Suprapubic skin (tissue), 4 donors: ENCODE measurements around the gene DMXL1. TPM values are rescaled to one million over a fixed set of nuclear protein-coding genes. Genes with fewer than 3 reads are reported as not detected.
"Not testable (repeated sequence)": the region's sequence is repeated elsewhere in the genome, so short reads cannot be mapped to it uniquely, and the experiment has no call there.

Experiments used
- DNase-seq, 2 donors: peaks; one replicate each; pipeline ENCODE4 v3.0.0-alpha.2; 2019; ENCODE audit warnings: low spot score in 2 of 2
- H3K27ac ChIP-seq: fragments of 200-600 bp; sonication (generic); one replicate; pipeline ENCODE4 v1.5.1; 2019
- H3K27me3 ChIP-seq: fragments of 200-600 bp; sonication (generic); one replicate; pipeline ENCODE4 v1.5.1; 2019
- H3K36me3 ChIP-seq: fragments of 200-600 bp; sonication (generic); one replicate; pipeline ENCODE4 v1.5.1; 2019
- H3K4me1 ChIP-seq: fragments of 200-600 bp; sonication (generic); one replicate; pipeline ENCODE4 v1.5.1; 2019
- H3K4me3 ChIP-seq: fragments of 200-600 bp; sonication (generic); one replicate; pipeline ENCODE4 v1.5.1; 2019; ENCODE audit warnings: mild to moderate bottlenecking
- H3K9me3 ChIP-seq: fragments of 200-600 bp; sonication (generic); one replicate; pipeline ENCODE4 v1.5.1; 2019
- EP300 ChIP-seq: sonication (generic); formaldehyde crosslinking; IDR thresholded peaks from one replicate; pipeline ENCODE4 v1.6.1; 2017; ENCODE audit warnings: antibody characterized with exemption
- POLR2A ChIP-seq, 2 donors: fragments of 450-650 bp; IDR thresholded peaks; one replicate each; pipeline ENCODE4 v1.6.1; 2017; ENCODE audit warnings: antibody characterized with exemption in 2 of 2, mild to moderate bottlenecking in 2 of 2, moderate library complexity in 2 of 2
- POLR2AphosphoS5 ChIP-seq, 3 donors: sonication (generic); formaldehyde crosslinking; IDR thresholded peaks; one replicate each; pipeline ENCODE4 v1.6.1; 2017; ENCODE audit warnings: antibody characterized with exemption in 3 of 3
- WGBS: methylation state at CpG from one replicate; pipeline ENCODE4 v1.1.5; 2018; 5-methylcytosine and 5-hydroxymethylcytosine counted together
- total RNA-seq, 4 donors: library from RNA; depleted of rRNA; stranded (reverse); fragments of >200 nt; gene quantifications; one replicate each; pipeline ENCODE4 v1.1.0, GENCODE V29; 2016
- TF ChIP-seq, protein P1 (sequence below), 2 donors: fragments of 200-600 bp in 1 of 2; fragments of 450-650 bp in 1 of 2; sonication (generic) in 1 of 2; IDR thresholded peaks; one replicate each; pipeline ENCODE4 v1.5.1; 2016 to 2019; ENCODE audit warnings: antibody characterized with exemption in 2 of 2, mild to moderate bottlenecking in 1 of 2, moderate library complexity in 1 of 2

Gene DMXL1
- total RNA-seq, 4 donors from 2014 or later: 38.8 to 79.1 (median 47.9) TPM

DNA sequence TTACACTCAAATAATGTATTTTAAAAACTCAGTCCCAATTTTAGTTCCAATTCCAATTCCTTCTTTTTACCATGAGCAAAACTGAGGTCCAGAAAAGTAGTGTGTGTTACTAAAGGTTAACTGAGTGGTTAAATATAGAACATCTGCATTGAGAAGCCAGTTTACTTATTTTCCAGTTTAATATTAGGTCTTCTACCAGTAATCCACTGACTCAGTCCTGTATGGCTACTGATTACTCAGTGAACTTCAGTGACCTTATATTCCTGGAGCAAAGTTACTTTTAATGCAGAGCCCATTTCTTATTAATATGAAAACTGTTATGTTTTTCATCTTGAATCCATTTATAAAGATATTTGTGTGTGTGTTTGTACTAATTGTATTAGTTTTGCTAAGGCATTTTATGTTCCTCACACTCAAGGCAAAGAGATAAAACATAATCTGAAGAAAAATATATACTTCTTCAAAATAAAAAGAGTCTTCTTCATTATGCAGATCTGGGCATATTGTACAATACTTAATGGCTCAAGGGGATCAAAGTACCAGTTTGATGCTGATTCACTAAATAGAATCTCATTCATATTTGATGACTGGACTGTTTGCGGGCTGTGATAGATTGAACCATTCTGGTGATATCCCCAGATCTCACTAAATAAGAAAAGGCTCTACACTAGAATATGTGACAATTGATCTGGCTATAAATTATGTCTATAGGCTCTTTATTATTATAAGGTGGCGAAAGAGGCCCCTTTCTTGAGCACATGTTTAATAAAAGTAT, 60.8 kb downstream of the DMXL1 start:
- Histone ChIP-seq H3K36me3 (peaks cover 60% of the 10 kb centered on the region), H3K4me1 (no peaks in the 10 kb centered on the region), H3K27me3 (no peaks in the 10 kb centered on the region), H3K9me3 (peaks cover 5% of the 10 kb centered on the region), H3K4me3 (no peak overlapping the region), H3K27ac (no peak overlapping the region)
- DNase-seq: no peak
- TF ChIP-seq, protein P1, sequence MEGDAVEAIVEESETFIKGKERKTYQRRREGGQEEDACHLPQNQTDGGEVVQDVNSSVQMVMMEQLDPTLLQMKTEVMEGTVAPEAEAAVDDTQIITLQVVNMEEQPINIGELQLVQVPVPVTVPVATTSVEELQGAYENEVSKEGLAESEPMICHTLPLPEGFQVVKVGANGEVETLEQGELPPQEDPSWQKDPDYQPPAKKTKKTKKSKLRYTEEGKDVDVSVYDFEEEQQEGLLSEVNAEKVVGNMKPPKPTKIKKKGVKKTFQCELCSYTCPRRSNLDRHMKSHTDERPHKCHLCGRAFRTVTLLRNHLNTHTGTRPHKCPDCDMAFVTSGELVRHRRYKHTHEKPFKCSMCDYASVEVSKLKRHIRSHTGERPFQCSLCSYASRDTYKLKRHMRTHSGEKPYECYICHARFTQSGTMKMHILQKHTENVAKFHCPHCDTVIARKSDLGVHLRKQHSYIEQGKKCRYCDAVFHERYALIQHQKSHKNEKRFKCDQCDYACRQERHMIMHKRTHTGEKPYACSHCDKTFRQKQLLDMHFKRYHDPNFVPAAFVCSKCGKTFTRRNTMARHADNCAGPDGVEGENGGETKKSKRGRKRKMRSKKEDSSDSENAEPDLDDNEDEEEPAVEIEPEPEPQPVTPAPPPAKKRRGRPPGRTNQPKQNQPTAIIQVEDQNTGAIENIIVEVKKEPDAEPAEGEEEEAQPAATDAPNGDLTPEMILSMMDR (IDR thresholded peaks at IDR 0.05): no peak
- no peak for TF ChIP-seq EP300
- no peak for TF ChIP-seq POLR2AphosphoS5 (IDR thresholded peaks at IDR 0.05)
- no peak for TF ChIP-seq POLR2A (IDR thresholded peaks at IDR 0.05)
- WGBS: 99% methylated on average over 2 of the region's 2 CpGs

DNA sequence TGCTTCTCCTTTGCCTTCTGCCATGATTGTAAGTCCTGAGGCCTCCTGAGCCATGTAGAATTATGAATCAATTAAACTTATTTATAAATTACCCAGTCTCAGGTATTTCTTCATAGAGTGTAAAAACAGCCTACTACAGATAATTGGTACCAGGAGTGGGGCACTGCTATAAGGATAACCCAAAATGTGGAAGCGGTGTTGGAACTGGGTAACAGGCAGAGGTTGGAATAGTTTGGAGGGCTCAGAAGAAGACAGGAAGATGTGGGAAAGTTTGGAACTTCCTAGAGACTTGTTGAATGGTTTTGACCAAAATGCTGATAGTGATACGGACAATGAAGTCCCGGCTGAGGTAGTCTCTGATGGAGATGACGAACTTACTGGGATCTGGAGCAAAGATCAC, 64.9 kb downstream of the DMXL1 start:
- H3K4me3 ChIP-seq, H3K27me3 ChIP-seq, H3K27ac ChIP-seq, H3K9me3 ChIP-seq, H3K4me1 ChIP-seq, DNase-seq: not testable (repeated sequence)
- H3K36me3 ChIP-seq: peaks cover 51% of the 10 kb centered on the region
- 98% methylated on average over 4 of the region's 4 CpGs for WGBS

DNA sequence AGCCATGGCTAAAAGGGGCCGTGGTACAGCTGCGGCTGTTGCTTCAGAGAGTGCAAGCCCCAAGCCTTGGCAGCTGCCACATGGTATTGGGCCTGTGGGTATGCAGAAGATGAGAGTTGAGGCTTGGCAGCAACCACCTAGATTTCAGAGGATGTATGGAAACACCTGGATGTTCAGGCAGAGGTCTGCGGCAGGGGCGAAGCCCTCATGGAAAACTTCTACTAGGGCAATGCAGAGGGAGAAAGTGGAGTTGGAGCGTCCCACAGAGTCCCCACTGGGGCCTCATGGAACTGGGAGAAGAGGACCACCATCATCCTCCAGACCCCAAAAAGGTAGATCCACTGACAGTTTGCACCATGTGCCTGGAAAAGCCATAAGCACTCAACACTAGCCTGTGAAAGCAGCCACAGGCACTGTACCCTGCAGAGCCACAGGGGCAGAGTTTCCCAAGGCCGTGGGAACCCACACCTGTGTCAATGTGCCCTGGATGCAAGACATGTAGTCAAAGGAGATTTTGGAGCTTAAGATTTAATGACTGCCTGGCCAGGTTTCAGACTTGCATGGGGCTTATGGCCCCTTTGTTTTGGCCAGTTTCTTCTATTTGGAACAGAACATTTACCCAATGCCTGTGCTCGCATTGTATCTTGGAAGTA, 65.9 kb downstream of the DMXL1 start:
- H3K27me3 ChIP-seq: no peaks in the 10 kb centered on the region
- peaks cover 51% of the 10 kb centered on the region for H3K36me3 ChIP-seq
- H3K4me3 ChIP-seq: no peak overlapping the region
- WGBS: 100% methylated on average over 4 of the region's 7 CpGs
- TF ChIP-seq POLR2A (IDR thresholded peaks at IDR 0.05) (no peak), POLR2AphosphoS5 (IDR thresholded peaks at IDR 0.05) (no peak), EP300 (no peak)
- TF ChIP-seq, protein P1 (IDR thresholded peaks at IDR 0.05): no peak
- H3K27ac ChIP-seq: no peak overlapping the region
- no peak for DNase-seq
- H3K9me3 ChIP-seq: peaks cover 5% of the 10 kb centered on the region
- no peaks in the 10 kb centered on the region for H3K4me1 ChIP-seq

DNA sequence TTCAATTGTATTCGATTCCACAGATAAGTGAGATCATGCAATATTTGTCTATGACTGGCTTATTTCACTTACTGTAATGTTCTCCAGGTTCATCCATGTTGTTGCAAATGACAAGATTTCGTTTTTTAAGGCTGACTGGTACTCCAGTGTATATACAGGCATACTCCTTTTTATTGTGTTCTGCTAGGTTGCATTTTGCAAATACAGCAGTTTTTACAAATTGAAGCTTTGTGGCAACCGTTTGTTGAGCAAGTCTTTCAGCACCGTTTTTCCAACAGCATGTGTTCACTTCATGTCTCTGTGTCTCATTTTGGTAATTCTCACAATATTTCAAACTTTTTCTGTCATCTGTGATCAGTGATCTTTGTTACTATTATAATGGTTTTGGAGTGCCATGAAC, 82.7 kb downstream of the DMXL1 start:
- no peaks in the 10 kb centered on the region for H3K9me3 ChIP-seq
- TF ChIP-seq EP300 (no peak), POLR2AphosphoS5 (IDR thresholded peaks at IDR 0.05) (no peak), POLR2A (IDR thresholded peaks at IDR 0.05) (no peak)
- TF ChIP-seq, protein P1 (IDR thresholded peaks at IDR 0.05): no peak
- H3K27ac ChIP-seq: no peak overlapping the region
- H3K36me3 ChIP-seq: peaks cover 49% of the 10 kb centered on the region
- 88% methylated on average over 4 of the region's 4 CpGs for WGBS
- no peaks in the 10 kb centered on the region for H3K27me3 ChIP-seq
- H3K4me3 ChIP-seq: no peak overlapping the region
- H3K4me1 ChIP-seq: no peaks in the 10 kb centered on the region
- no peak for DNase-seq

DNA sequence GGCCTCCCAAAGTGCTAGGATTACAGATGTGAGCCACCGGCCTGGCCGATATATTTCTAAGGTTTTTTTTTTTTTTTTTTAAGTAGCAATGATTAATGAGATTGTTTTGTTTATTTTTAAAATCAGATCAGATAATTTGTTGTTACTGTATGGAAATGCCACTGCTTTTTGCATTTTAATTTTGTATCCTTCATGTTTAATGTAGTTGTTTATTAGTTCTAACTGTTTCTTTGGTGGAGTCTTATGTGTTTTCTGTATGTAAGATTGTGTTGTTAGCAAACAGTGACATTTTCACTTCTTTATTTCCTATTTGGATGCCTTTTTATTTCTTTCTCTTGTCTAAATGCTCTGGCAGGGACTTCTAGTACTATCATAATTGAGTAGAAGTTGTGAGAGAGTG, 87.3 kb downstream of the DMXL1 start:
- Histone ChIP-seq H3K4me3 (no peak overlapping the region), H3K9me3 (no peaks in the 10 kb centered on the region), H3K36me3 (peaks cover 31% of the 10 kb centered on the region), H3K27ac (no peak overlapping the region), H3K4me1 (no peaks in the 10 kb centered on the region), H3K27me3 (no peaks in the 10 kb centered on the region)
- TF ChIP-seq POLR2A (IDR thresholded peaks at IDR 0.05) (no peak), POLR2AphosphoS5 (IDR thresholded peaks at IDR 0.05) (no peak), EP300 (no peak)
- TF ChIP-seq, protein P1 (IDR thresholded peaks at IDR 0.05): no peak
- WGBS: 96% methylated on average over 2 of the region's 2 CpGs
- no peak for DNase-seq
